ENCODE data around the gene NDUFA7.

The NDUFA7 gene

DNA sequence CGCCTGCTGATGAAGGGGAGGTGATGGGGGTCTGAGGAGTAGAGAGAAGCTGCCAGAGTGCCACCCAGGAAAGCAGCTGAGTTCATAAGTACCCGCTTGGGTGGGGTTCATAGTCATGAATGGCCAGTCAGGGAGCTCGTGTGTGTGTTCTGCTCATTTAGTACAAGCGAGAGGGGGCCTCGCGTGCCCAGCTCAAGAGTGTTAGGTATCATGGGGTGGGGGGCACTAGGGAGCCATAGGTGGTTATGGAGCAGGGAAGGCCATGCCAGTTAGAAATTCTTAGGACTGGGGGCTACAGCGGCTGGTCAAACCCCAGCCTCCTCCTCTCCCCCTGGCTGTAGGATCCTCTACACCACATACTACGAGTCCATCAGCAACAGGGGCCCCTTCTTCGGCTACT is 59.8 kb downstream of the NDUFA7 start:
- no peak for DNase-seq
